IMR-90 (cell line): ENCODE results near the gene KIF1A.

Experiments
- BHLHE40 ChIP-seq: fragments of 150-350 bp; IDR thresholded peaks from 2 replicates; pipeline ENCODE4 v1.6.1; 2016; ENCODE audit warnings: mild to moderate bottlenecking, low read depth, low read length
- CEBPB ChIP-seq: IDR thresholded peaks from 2 replicates; pipeline ENCODE4 v1.6.1; 2012; ENCODE audit warnings: low read depth, low read length, improper control_type of control experiment
- MAZ ChIP-seq: IDR thresholded peaks from 2 replicates; pipeline ENCODE4 v1.6.1; 2012; ENCODE audit warnings: low read depth, mild to moderate bottlenecking, low read length, improper control_type of control experiment, moderate library complexity, borderline replicate concordance
- MXI1 ChIP-seq: IDR thresholded peaks from 2 replicates; pipeline ENCODE4 v1.6.1; 2012; ENCODE audit warnings: low read depth, mild to moderate bottlenecking, low read length, moderate library complexity, borderline replicate concordance
- POLR2A ChIP-seq: IDR thresholded peaks from 2 replicates; pipeline ENCODE4 v1.6.1; 2012; ENCODE audit warnings: mild to moderate bottlenecking, low read depth, low read length
- RAD21 ChIP-seq: IDR thresholded peaks from 2 replicates; pipeline ENCODE4 v1.6.1; 2012; ENCODE audit warnings: low read length, improper control_type of control experiment
- RCOR1 ChIP-seq: IDR thresholded peaks from 2 replicates; pipeline ENCODE4 v1.6.1; 2012; ENCODE audit warnings: mild to moderate bottlenecking, low read length, improper control_type of control experiment; ENCODE audit not compliant: insufficient replicate concordance
- RFX5 ChIP-seq: IDR thresholded peaks from 2 replicates; pipeline ENCODE4 v1.8.0; 2012; ENCODE audit warnings: low read depth, mild to moderate bottlenecking, low read length, moderate library complexity
- SMC3 ChIP-seq: fragments of 150-350 bp; IDR thresholded peaks from 2 replicates; pipeline ENCODE4 v1.6.1; 2016; ENCODE audit warnings: low read depth, mild to moderate bottlenecking, antibody characterized with exemption, low read length, moderate library complexity
- TF ChIP-seq, protein P1 (sequence below): conservative IDR thresholded peaks from 2 replicates; pipeline ENCODE4 v1.5.1; 2012; ENCODE audit warnings: mild to moderate bottlenecking, low read depth, low read length, improper control_type of control experiment
- TF ChIP-seq, protein P2 (sequence below): fragments of 150-350 bp; IDR thresholded peaks from 2 replicates; pipeline ENCODE4 v1.6.1; 2017; ENCODE audit warnings: mild to moderate bottlenecking, antibody characterized with exemption, low read length, low read depth

DNA sequence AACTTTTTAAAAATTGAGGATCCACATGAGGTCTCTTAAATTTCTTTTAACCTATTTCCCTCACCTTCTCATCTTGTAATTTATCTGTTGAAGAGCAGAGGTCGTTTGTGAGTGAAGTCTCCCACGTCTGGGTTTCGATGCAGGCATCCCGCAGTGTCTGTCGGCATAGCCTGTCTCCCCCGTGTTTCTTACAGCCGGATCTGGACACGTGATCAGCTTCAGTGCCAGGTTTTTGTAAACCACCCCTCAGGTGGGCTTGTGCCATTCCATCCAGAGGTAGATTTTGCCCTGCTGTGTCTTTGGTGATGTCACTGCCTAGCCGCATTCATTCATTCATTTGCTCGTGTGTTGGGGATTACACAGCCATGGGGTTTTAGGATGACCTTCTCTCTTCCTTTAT lies 112.2 kb downstream of the KIF1A start:
- TF ChIP-seq SMC3: no peak
- TF ChIP-seq, protein P1, sequence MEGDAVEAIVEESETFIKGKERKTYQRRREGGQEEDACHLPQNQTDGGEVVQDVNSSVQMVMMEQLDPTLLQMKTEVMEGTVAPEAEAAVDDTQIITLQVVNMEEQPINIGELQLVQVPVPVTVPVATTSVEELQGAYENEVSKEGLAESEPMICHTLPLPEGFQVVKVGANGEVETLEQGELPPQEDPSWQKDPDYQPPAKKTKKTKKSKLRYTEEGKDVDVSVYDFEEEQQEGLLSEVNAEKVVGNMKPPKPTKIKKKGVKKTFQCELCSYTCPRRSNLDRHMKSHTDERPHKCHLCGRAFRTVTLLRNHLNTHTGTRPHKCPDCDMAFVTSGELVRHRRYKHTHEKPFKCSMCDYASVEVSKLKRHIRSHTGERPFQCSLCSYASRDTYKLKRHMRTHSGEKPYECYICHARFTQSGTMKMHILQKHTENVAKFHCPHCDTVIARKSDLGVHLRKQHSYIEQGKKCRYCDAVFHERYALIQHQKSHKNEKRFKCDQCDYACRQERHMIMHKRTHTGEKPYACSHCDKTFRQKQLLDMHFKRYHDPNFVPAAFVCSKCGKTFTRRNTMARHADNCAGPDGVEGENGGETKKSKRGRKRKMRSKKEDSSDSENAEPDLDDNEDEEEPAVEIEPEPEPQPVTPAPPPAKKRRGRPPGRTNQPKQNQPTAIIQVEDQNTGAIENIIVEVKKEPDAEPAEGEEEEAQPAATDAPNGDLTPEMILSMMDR: no peak
- TF ChIP-seq POLR2A: no peak
- no peak for TF ChIP-seq CEBPB
- TF ChIP-seq MAZ: no peak
- TF ChIP-seq, protein P2, sequence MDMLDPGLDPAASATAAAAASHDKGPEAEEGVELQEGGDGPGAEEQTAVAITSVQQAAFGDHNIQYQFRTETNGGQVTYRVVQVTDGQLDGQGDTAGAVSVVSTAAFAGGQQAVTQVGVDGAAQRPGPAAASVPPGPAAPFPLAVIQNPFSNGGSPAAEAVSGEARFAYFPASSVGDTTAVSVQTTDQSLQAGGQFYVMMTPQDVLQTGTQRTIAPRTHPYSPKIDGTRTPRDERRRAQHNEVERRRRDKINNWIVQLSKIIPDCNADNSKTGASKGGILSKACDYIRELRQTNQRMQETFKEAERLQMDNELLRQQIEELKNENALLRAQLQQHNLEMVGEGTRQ: no peak
- TF ChIP-seq MXI1: no peak
- TF ChIP-seq RCOR1: no peak
- no peak for TF ChIP-seq RAD21
- no peak for TF ChIP-seq RFX5
- TF ChIP-seq BHLHE40: no peak
